Right cardiac atrium (tissue), 5 donors: Measurements from ENCODE around the gene HSD17B8. TPM values are rescaled to one million over a fixed set of nuclear protein-coding genes. Genes with fewer than 3 reads are reported as not detected.

Experiments used
- ATAC-seq, 2 donors: fragments of 200-7000 bp; cut with Tn5 transposase; one replicate each; pipeline versions ENCODE4 v1.8.0 to v1.9.1; 2020; ENCODE audit warnings: moderate library complexity in 2 of 2, mild to moderate bottlenecking in 1 of 2
- DNase-seq, 3 donors: peaks; one replicate each; pipeline ENCODE4 v3.0.0-alpha.2; 2020
- H3K27ac ChIP-seq: one replicate; pipeline ENCODE4 v1.5.1; 2013; ENCODE audit warnings: mild to moderate bottlenecking, low read length, control low read depth, moderate library complexity
- H3K27me3 ChIP-seq: one replicate; pipeline ENCODE4 v1.6.1; 2013; ENCODE audit not compliant: control insufficient read depth, insufficient read depth
- H3K4me1 ChIP-seq: one replicate; pipeline ENCODE4 v1.6.1; 2013; ENCODE audit warnings: low read length; ENCODE audit not compliant: control insufficient read depth, insufficient read depth
- H3K4me3 ChIP-seq: one replicate; pipeline ENCODE4 v1.5.1; 2013; ENCODE audit warnings: low read length, control low read depth
- H3K9me3 ChIP-seq: one replicate; pipeline ENCODE4 v1.6.1; 2013; ENCODE audit warnings: low read length; ENCODE audit not compliant: control insufficient read depth
- WGBS: extraction: QIAGEN DNeasy Blood & Tissue Kit; methylation state at CpG from one replicate; pipeline ENCODE4 v1.1.7; 2013; 5-methylcytosine and 5-hydroxymethylcytosine counted together
- intact Hi-C, 4 donors: fragments of 100-400 bp; cut with DNase I; formaldehyde crosslinking; loops; one replicate each; pipeline versions ENCODE4 v1.11.0 to v1.14.0; 2022 to 2023
- long read RNA-seq, 4 donors: library from polyadenylated mRNA; unstranded; transcript quantifications; one replicate each; pipeline ENCODE4 v2.0.0, GENCODE V29; 2020 to 2021
- polyA plus RNA-seq: library from polyadenylated mRNA; stranded (reverse); fragments of 200-250 nt; gene quantifications from one replicate; pipeline ENCODE4 v1.2.3, GENCODE V29; 2013
- total RNA-seq, 4 donors: library from RNA; stranded (reverse); fragmentation: NEBNext Ultra II Directional; extraction: Animal tissue kit (Norgen Biotek cat#: 25700); gene quantifications; one replicate each; pipeline ENCODE4 v1.2.1, GENCODE V29; 2021
- donor health status: healthy with polysubstance abuse.
- donor health status: DM: no; HTN: yes; CAD: no.
- donor health status: DM: no; HTN: no; CAD: no.
- donor health status: DM: no; HTN: yes; CAD: no; lungs with severe emphysema.
- donor health status: DM: yes; HTN: yes; CAD: no.

HSD17B8 gene
- 10 to 100 TPM; 16.9 to 20.2 (median 19.1) TPM for total RNA-seq
- 16.9 TPM for polyA plus RNA-seq
- long read RNA-seq, donor 1, transcript HSD17B8-203 (9 exons, 990 nt): major isoform, 12 of 18 reads
- long read RNA-seq, donor 1, partial matches to known transcripts: 5 of 18 reads
- long read RNA-seq, donor 1, other reads (novel, unspliced or antisense): 1 of 18 reads
- long read RNA-seq, donor 2, transcript HSD17B8-203 (9 exons, 990 nt): major isoform, 7 of 8 reads
- long read RNA-seq, donor 2, partial matches to known transcripts: 0 of 8 reads
- long read RNA-seq, donor 2, other reads (novel, unspliced or antisense): 1 of 8 reads
- long read RNA-seq, donor 3, transcript HSD17B8-203 (9 exons, 990 nt): major isoform, 8 of 16 reads
- long read RNA-seq, donor 3, partial matches to known transcripts: 7 of 16 reads
- long read RNA-seq, donor 3, other reads (novel, unspliced or antisense): 1 of 16 reads
- long read RNA-seq, donor 4, transcript HSD17B8-203 (9 exons, 990 nt): major isoform, 6 of 12 reads
- long read RNA-seq, donor 4, partial matches to known transcripts: 6 of 12 reads
- long read RNA-seq, donor 4, other reads (novel, unspliced or antisense): 0 of 12 reads

GRCh38 chr6:33204415-33205190, at the start of gene HSD17B8:
HSD17B8 (plus strand) TSS chr6:33204655; CDS start chr6:33204669, 14 bp downstream.
- 2% methylated on average over 48 of the region's 48 CpGs for WGBS
- H3K9me3 ChIP-seq: no peaks in the 10 kb centered on the region

GRCh38 chr6:33156561-33156960, 47.9 kb upstream of the HSD17B8 start:
- 85% methylated on average over 6 of the region's 6 CpGs for WGBS
- intact Hi-C loops: loop anchor here in 1 of 4 donors (10.0 kb wide), 1 partner anchor 152 kb away; the partner anchor contains the start of gene HLA-DOA
- Histone ChIP-seq H3K4me3 (no peak overlapping the region), H3K9me3 (no peaks in the 10 kb centered on the region), H3K27ac (no peak overlapping the region), H3K4me1 (no peaks in the 10 kb centered on the region), H3K27me3 (no peaks in the 10 kb centered on the region)
- no peak for DNase-seq
- no peak for ATAC-seq

More at GRCh38 chr6:33204415-33205190, at the start of gene HSD17B8:
- Histone ChIP-seq H3K27ac (peak within 1 kb of the TSS; percentile 37), H3K4me3 (peak within 1 kb of the TSS; percentile 45), H3K27me3 (no peaks in the 10 kb centered on the region), H3K4me1 (peaks cover 15% of the 10 kb centered on the region)
- intact Hi-C loops: no loop called here
- ATAC-seq (peak; percentile 77 to 80), DNase-seq (peak; percentile 96 to 98 (median 98))

- no peaks in the 10 kb centered on the region for H3K4me1 ChIP-seq
- ATAC-seq: no peak
- no peaks in the 10 kb centered on the region for H3K9me3 ChIP-seq
- H3K4me3 ChIP-seq: no peak overlapping the region
- no peaks in the 10 kb centered on the region for H3K27me3 ChIP-seq
- DNase-seq: no peak
- WGBS: 83% methylated on average over 2 of the region's 2 CpGs
- intact Hi-C loops: loop anchor here in 1 of 4 donors (10.0 kb wide), 1 partner anchor 152 kb away; the partner anchor contains the start of gene HLA-DOA
- H3K27ac ChIP-seq: no peak overlapping the region
Observed at GRCh38 chr6:33156964-33157363, 47.5 kb upstream of the HSD17B8 start.

GRCh38 chr6:33160096-33160495, 44.4 kb upstream of the HSD17B8 start:
- no peaks in the 10 kb centered on the region for H3K9me3 ChIP-seq
- intact Hi-C loops: loop anchor here in 3 of 4 donors (5.0 kb wide), 2 partner anchors 37 to 87 kb away; no protein-coding TSS in a partner anchor
- H3K27ac ChIP-seq: no peak overlapping the region
- no peaks in the 10 kb centered on the region for H3K4me1 ChIP-seq
- H3K27me3 ChIP-seq: no peaks in the 10 kb centered on the region
- DNase-seq: no peak
- ATAC-seq: no peak
- no peak overlapping the region for H3K4me3 ChIP-seq
- WGBS: 93% methylated on average over 11 of the region's 11 CpGs

GRCh38 chr6:33160728-33161344, 43.6 kb upstream of the HSD17B8 start:
- WGBS: 36% methylated on average over 13 of the region's 13 CpGs
- Histone ChIP-seq H3K9me3 (no peaks in the 10 kb centered on the region), H3K4me3 (no peak overlapping the region), H3K4me1 (no peaks in the 10 kb centered on the region), H3K27me3 (no peaks in the 10 kb centered on the region), H3K27ac (no peak overlapping the region)
- DNase-seq: peak; percentile 69 to 84 (median 80)
- ATAC-seq: peak; percentile 70 to 83
- intact Hi-C loops: loop anchor here (1.0 to 5.0 kb wide), 3 partner anchors 36 to 87 kb away; no protein-coding TSS in a partner anchor

- WGBS: 5% methylated on average over 58 of the region's 58 CpGs
- peak overlapping the region; percentile 9 for H3K27ac ChIP-seq
- peak; percentile 91 to 94 for ATAC-seq
- H3K4me3 ChIP-seq: peak overlapping the region; percentile 41
- H3K9me3 ChIP-seq: no peaks in the 10 kb centered on the region
- no peaks in the 10 kb centered on the region for H3K4me1 ChIP-seq
- intact Hi-C loops: loop anchor here (1.0 to 5.0 kb wide), 3 partner anchors 36 to 87 kb away; no protein-coding TSS in a partner anchor
- peak; percentile 87 to 94 (median 93) for DNase-seq
- H3K27me3 ChIP-seq: no peaks in the 10 kb centered on the region
Observed at GRCh38 chr6:33161354-33162331, 42.8 kb upstream of the HSD17B8 start.

- H3K27me3 ChIP-seq: no peaks in the 10 kb centered on the region
- H3K4me3 ChIP-seq: no peak overlapping the region
- DNase-seq: no peak
- WGBS: 85% methylated on average over 10 of the region's 10 CpGs
- H3K27ac ChIP-seq: no peak overlapping the region
- ATAC-seq: no peak
- intact Hi-C loops: loop anchor here in 3 of 4 donors (5.0 kb wide), 2 partner anchors 34 to 84 kb away; no protein-coding TSS in a partner anchor
- H3K4me1 ChIP-seq: no peaks in the 10 kb centered on the region
- no peaks in the 10 kb centered on the region for H3K9me3 ChIP-seq
Observed at GRCh38 chr6:33163540-33163939, 40.9 kb upstream of the HSD17B8 start.

- DNase-seq: no peak
- no peaks in the 10 kb centered on the region for H3K9me3 ChIP-seq
- intact Hi-C loops: loop anchor here in 3 of 4 donors (5.0 kb wide), 2 partner anchors 33 to 83 kb away; no protein-coding TSS in a partner anchor
- ATAC-seq: no peak
- no peaks in the 10 kb centered on the region for H3K27me3 ChIP-seq
- H3K4me3 ChIP-seq: no peak overlapping the region
- no peaks in the 10 kb centered on the region for H3K4me1 ChIP-seq
- H3K27ac ChIP-seq: no peak overlapping the region
- 51% methylated on average over 10 of the region's 10 CpGs for WGBS
Observed at GRCh38 chr6:33164176-33164575, 40.3 kb upstream of the HSD17B8 start.

GRCh38 chr6:33164665-33165373, 39.6 kb upstream of the HSD17B8 start:
- Histone ChIP-seq H3K27me3 (no peaks in the 10 kb centered on the region), H3K9me3 (no peaks in the 10 kb centered on the region), H3K27ac (no peak overlapping the region), H3K4me1 (no peaks in the 10 kb centered on the region), H3K4me3 (no peak overlapping the region)
- DNase-seq (no peak), ATAC-seq (no peak)
- WGBS: 62% methylated on average over 14 of the region's 14 CpGs
- intact Hi-C loops: loop anchor here in 3 of 4 donors (5.0 kb wide), 2 partner anchors 32 to 82 kb away; no protein-coding TSS in a partner anchor
